GDM1 (cell line): ENCODE measurements around the gene FMN2.

Experiments used
- DNase-seq: peaks from one replicate; lab custom pipeline; 2025; lab: John Stamatoyannopoulos, UW

Gene FMN2

GRCh38 chr1:240423246-240423924, 331.7 kb downstream of the FMN2 start:
- DNase-seq, result no peak

DNA sequence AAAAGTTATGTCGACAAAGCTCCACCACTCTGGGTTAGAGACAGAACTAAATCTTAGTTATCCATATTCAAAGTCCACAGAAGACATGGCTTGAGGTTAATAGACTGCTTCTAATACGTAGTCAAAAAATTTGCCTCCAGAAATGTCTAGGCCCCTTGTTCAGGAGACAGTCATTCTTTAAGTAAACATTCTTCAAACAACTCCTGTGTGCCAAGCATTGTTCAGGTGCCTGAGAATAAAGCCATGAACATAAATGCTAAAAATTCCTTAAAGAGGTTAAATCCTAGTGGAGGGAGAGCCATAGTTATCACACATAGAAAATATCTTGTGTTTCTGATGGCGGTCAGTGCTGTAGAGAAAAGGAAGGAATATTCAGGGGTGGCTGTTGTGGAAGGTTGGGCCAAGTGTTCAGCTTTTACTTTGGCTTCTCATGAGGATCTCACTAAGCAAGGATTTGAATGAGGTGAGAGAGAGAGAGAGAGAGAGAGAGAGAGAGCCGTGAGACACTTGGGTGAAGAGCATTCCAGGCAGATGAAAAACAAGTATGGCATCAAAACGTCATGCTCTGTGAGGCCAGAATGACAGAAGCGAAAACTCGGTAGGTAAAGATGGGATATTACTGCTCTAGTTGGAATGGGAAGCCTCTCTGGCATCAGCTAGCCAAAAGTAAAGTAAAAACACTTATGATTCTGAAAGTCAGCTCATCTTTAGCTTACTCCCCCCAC, 333.2 kb downstream of the FMN2 start:
- DNase-seq, result no peak

DNA sequence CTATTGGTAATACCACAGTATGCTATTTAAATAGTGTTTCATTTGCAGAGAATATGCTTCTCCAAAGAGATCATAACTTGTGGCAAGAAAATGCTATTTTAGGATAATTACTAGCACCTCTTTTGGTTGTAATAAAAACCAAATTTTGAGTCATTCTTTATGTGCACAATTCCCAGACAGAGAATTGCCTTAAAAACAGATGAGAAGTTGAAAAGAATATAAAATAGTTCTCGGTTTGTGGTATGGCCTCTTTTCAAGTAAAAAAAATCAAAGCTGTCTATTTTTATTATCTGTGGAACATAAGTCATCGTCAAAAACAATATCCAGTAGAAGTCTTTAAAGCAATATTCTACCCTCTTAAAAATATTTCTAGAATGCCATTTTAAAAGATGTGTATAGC, 334.4 kb downstream of the FMN2 start:
- no peak for DNase-seq

GRCh38 chr1:240435996-240436566, 344.4 kb downstream of the FMN2 start:
- no peak for DNase-seq

GRCh38 chr1:240441669-240442068, 350.0 kb downstream of the FMN2 start:
- no peak for DNase-seq

DNA sequence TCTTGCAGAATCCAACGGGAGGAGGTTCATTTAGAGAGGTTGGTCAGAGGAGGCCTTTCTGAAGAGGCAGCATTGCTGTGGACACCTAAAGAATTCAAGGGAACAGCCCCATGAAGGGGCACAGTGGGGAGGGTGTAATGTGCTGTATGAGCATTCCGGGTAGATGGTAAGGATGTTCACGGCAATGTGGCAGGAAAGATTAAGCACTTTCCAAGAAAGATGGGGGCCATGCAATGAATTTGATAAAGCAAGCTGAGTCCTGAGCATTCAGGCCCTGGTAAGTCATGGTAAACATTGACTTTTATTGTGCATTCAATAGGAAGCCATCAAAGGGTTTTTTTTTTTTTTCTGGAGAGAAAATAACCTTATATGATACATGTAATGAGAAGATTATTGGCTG, 353.7 kb downstream of the FMN2 start:
- no peak for DNase-seq

DNA sequence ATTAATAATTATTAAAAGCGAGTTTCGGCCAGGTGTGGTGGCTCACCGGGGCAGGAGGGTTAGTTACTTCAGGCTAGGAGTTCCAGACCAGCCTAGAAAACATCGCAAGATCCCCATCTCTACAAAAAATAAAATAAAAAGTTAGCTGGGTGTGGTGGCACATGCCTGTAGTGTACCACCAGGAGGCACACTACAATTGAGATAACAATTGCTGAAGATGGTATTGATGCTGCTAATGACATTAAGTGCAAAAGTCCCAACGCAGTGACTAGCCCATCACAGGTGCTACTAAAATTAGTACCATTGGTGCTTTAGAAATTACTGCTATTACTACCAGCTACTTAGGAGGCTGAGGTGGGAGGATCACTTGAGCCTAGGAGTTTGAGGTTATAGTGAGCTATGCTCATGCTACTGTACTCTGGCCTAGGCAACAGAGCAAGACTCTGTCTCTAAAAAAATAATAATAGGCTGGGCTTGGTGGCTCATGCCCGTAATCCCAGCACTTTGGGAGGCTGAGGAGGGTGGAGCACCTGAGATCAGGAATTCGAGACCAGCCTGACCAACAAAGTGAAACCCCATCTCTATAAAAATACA, 363.6 kb downstream of the FMN2 start:
- no peak for DNase-seq

DNA sequence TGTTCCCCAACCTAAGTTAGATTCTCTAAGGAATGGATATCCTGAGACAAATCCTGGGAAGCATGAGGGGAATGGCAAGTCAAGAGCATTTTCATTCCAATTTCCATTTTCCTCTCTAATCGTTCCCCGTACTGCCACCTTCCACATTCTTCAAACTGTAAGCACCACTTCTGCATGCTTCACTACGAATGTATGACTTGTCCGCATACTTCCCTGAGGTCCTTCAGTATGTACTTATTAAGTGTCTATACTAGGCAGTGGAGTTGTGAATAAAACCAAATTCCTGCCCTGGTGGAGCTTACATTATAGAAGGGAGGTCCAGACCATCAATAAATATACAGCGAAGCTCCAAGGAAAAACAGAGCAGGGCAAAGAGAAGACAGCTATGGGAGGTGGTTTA, 365.5 kb downstream of the FMN2 start:
- DNase-seq, result no peak

- no peak for DNase-seq
These were observed 370.6 kb downstream of the FMN2 start for GRCh38 chr1:240462277-240462676.

- no peak for DNase-seq
These were observed 371.2 kb downstream of the FMN2 start for GRCh38 chr1:240462766-240463395.

- DNase-seq, result no peak
These were observed 372.4 kb downstream of the FMN2 start for GRCh38 chr1:240464099-240464498.

DNA sequence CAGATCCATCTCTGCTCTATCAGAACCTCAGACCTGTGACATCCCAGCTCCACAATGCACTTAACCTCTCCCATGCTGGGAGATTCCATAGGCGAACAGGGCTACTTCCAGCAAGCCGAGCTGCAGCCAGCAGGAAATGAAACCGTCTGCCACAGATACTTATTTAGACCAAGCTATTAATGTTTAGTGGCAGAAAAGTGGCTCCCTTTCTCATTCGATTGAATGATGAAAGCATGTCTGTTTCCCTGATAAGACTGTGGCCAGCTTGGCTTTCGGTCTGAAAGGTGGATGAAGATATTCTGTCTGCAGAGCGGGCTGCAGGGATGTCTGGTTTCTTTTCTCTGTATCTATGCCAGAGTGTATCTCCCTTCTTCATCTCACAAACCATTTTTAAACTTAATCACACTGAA, 373.9 kb downstream of the FMN2 start:
- no peak for DNase-seq

- no peak for DNase-seq
These were observed 374.8 kb downstream of the FMN2 start for GRCh38 chr1:240466509-240466908.

- no peak for DNase-seq
These were observed 376.2 kb downstream of the FMN2 start for GRCh38 chr1:240467895-240468294.

DNA sequence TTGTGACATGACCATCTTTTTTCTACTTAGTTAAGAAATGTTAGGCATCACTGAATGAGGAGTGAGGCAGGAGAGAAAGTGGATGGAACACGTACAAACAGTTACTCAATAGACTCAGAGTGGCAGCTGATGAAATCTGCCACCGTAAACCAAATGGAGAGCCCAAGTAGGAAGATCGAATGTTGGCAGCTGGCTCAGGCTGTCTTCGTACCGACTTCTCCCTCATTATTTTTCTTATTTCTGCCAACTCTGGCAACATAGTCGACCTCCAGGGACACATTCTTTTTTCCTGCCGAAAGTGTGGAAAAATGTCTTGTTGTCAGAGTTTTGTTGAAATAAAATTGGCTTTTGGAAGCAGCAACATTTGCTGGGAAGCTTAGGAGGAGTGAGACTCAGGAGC, 377.0 kb downstream of the FMN2 start:
- no peak for DNase-seq

- DNase-seq, result no peak
These were observed 382.5 kb downstream of the FMN2 start for GRCh38 chr1:240474133-240474614.

GRCh38 chr1:240475832-240476231, 384.1 kb downstream of the FMN2 start:
- DNase-seq, result no peak

DNA sequence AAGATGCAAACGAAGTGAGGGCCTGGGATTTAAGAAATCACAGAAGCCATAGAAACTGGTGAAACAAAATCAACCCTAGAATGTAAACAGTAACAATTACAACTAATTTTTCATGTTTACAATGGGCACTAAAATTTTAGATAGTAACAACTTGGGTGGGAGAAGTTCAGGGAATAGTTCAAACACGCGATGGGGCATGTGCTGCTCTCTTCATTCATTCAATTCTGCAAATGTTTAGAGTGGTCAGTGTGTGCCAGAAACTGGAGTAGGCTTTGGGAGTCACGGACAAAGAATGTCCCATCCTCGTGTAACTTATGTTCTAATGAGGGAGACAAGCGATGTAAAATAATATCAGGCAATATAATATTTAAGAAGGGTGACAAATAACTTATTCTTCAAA, 386.9 kb downstream of the FMN2 start:
- DNase-seq, result no peak

GRCh38 chr1:240484804-240485443, 393.2 kb downstream of the FMN2 start:
- no peak for DNase-seq

GRCh38 chr1:240486611-240487010, 394.9 kb downstream of the FMN2 start:
- DNase-seq, result no peak

- DNase-seq, result no peak
These were observed 395.8 kb downstream of the FMN2 start for GRCh38 chr1:240487493-240487892.

DNA sequence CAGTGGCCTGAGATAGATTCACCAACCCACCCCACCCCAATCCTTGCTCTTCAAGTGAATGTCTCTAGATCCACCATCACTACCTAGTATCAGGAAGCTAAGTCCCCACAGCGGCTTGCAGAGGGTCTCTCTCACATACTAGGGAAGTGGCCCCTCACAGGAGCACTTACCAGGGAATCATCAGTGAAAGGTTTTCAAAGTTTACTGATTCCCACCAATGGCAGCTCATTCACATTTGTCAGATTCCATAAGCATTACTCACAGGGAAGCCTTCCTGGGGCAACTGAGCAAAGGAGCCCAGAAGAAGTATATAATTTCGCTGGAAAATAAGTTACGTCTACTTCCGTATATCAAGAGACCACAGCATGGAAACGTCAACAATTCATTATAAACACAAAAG, 399.5 kb downstream of the FMN2 start:
- no peak for DNase-seq
